Cardiac fibroblast (primary cell): ENCODE data around the gene SMO.

Source experiments
- DNase-seq, 2 donors: peaks; one replicate each; pipeline versions ENCODE4 v3.0.0 to v3.0.0-alpha.2; 2010; ENCODE audit warnings: low read depth in 2 of 2
- H3K4me3 ChIP-seq, 2 donors: replicated peaks in 1 of 2; 1 replicate in 1 of 2; 2 replicates in 1 of 2; pipeline ENCODE4 v1.5.1; 2011; ENCODE audit warnings: low read depth in 2 of 2, low read length in 2 of 2, mild to moderate bottlenecking in 2 of 2, moderate library complexity in 1 of 2
- CTCF ChIP-seq: IDR thresholded peaks from one replicate; pipeline ENCODE4 v1.5.1; 2011; ENCODE audit warnings: low read depth, mild to moderate bottlenecking, low read length, inconsistent platforms

Gene SMO

GRCh38 chr7:129162732-129163131, 25.7 kb upstream of the SMO start:
- no peak overlapping the region for H3K4me3 ChIP-seq
- no peak for TF ChIP-seq CTCF
- no peak for DNase-seq

DNA sequence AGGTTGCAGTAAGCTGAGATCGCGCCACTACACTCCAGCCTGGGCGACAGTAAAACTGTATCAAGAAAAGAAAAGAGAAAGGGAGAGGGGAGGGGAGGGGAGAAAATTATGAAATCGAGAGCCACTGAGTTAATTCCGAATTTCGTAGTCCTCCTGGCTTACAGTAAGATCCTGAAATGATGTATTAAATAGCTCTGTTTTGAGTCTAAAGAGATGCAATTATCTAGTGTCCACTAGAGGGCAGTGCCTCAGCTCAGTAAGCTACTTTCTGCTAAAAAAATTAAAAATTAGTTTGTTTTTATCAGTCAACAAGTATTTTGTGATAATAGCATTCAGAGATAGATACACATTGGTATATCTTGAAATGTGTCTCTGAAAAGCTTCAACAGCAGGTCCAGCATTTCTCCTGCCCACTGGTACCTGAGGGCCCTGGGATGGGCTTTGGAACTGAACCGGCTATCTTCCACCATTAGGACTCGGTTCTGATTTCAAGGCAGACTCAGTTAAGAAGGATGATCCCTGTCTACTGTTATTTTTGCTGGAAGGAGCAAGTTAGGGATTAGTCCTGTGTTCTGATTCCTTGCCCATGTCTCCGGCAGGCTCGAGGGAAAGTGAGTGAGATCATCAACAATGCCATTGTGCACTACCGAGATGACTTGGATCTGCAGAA, 24.4 kb upstream of the SMO start:
- DNase-seq, result peak; percentile 81 to 82
- TF ChIP-seq CTCF, result peak; percentile 75
- no peak overlapping the region for H3K4me3 ChIP-seq

- no peak for DNase-seq
- TF ChIP-seq CTCF, result no peak
- H3K4me3 ChIP-seq, result no peak overlapping the region
Measured at GRCh38 chr7:129166745-129167144, 21.7 kb upstream of the SMO start.

DNA sequence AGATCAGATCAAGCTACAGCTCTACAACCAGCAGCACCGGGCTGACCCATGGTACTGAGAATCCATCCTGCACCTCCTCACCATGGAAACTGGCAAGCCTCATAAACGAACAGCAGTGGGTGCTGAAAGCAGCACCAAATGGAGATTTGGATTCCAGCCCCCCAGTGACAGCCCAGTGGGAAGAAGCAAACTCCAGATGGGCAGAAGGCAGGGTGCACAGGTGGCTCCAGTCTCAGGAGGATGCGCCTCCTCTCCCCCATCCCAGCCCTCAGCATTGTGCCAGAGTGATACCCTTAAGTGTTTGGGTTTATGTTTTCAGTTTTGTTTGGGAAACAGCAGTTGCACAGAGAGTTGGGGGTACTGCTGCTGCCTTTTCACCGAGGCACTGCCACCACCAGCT, 20.6 kb upstream of the SMO start:
- no peak for TF ChIP-seq CTCF
- no peak overlapping the region for H3K4me3 ChIP-seq
- DNase-seq, result no peak

- no peak for DNase-seq
- H3K4me3 ChIP-seq, result no peak overlapping the region
- no peak for TF ChIP-seq CTCF
Measured at GRCh38 chr7:129168231-129169021, 20.0 kb upstream of the SMO start.

GRCh38 chr7:129169171-129169671, 19.2 kb upstream of the SMO start:
- peak overlapping the region; percentile 43 to 49 for H3K4me3 ChIP-seq
- TF ChIP-seq CTCF, result no peak
- peak in 1 of 2 donors; percentile 39 for DNase-seq
